SIG-M5 treated with dmso at 0.1 percent for 504 hours (cell line): ENCODE results near the gene MAPK9.
"Not testable (repeated sequence)": the region's sequence is repeated elsewhere in the genome, so short reads cannot be mapped to it uniquely, and the experiment has no call there.

Experiments used
- DNase-seq: peaks from one replicate; lab custom pipeline; 2025; ENCODE audit not compliant: unreplicated experiment; lab: John Stamatoyannopoulos, UW

Gene MAPK9

DNA sequence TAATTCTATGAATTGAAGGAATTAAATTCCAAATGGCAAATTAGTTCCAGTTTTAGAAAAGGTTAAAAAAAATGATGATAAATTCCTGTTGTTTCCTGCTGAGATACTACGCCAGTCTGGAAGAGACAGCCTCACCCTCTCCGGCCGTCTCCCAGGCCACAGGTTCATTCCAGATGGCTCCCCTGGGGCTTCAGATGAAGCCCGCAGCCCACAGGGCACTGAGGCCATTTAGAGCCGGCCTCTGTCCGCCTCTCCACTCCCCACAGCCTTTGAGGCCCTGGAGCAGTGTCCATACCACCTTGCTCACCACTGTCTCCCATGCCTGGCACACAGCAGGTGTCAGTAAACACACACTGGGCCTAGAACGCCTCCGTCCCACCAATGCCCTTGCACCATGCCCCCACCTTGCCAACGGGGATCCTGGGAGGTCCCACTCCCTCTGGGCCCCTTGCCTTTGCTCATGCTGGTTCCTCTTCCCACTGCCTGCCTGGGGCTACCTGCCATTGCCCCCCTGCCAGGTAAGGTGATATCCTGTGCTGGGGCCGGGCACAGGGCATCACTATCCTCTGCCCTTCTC lies 35.2 kb upstream of the MAPK9 start:
- DNase-seq, result no peak

GRCh38 chr5:180324601-180324950 lies 32.7 kb upstream of the MAPK9 start:
- DNase-seq, result no peak

- DNase-seq, result peak; percentile 49
Observed at GRCh38 chr5:180323941-180324600, 32.2 kb upstream of the MAPK9 start.

DNA sequence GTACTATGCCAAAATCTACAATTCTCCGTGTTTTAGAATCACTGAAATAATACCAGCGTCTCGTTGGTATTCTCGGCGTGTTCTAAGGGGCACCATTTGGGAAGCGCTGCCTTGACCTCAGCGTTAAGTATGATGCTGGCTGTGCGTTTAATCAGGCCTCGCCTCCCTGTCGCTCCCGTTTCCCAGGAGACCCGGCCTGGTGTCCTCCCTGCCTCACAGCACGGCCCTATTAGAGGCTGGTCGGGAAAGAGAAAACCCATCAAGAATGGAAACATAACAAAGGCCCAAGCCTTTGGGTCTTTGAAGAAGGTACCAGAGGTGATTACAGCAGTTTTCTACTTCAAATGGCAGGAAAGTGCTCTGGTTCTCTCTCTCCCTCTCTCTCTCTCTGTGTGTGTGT lies 31.3 kb upstream of the MAPK9 start:
- no peak for DNase-seq

GRCh38 chr5:180318456-180319089 lies 26.7 kb upstream of the MAPK9 start:
- DNase-seq, result no peak

DNA sequence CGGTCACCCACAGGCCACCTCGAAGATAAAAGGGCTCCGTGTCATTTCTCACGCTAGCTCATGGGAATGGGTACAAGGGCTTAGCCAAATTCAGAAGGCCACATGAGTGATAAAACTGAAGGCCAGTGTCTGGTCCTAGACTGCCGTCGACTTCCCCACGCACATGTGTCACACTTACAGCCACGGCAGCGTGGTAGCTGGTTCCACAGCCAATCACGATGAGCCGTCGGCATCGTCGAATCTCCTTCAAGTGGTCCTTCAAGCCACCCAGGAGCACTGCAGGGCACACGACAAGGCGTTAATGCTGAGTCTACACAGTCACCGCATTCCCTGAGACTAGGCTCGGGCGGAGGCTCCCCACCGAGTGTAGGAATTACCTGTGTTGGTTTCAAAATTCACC lies 24.7 kb upstream of the MAPK9 start:
- DNase-seq, result no peak

GRCh38 chr5:180315762-180316212 lies 23.9 kb upstream of the MAPK9 start:
- DNase-seq, result peak; percentile 42

- DNase-seq, result peak; percentile 88
Observed at GRCh38 chr5:180313677-180314505, 22.0 kb upstream of the MAPK9 start.

GRCh38 chr5:180311216-180311615 lies 19.3 kb upstream of the MAPK9 start:
- DNase-seq, result no peak

- DNase-seq, result no peak
Observed at GRCh38 chr5:180306796-180307195, 14.9 kb upstream of the MAPK9 start.

DNA sequence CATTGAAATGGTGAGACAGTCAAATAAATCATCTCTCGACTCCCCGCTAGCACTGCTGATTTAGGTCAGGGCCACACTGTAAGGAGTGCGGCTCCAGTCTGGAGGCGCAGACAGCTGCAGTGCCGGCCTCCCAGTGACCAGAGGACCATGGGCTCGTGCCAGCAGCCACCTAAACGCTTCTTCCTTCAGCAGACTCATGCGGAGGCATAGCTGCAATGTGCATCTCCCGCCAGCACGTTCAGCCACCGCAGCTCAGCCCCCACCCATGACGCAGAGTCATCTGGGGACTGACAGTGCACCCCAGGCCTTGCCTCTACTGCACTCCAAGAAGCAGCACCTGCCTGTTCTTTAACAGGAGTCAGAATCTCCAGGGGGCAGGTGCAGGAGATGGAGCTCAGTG lies 13.6 kb upstream of the MAPK9 start:
- DNase-seq, result no peak

GRCh38 chr5:180304431-180305375 lies 12.8 kb upstream of the MAPK9 start:
- DNase-seq, result no peak

- DNase-seq, result no peak
Observed at GRCh38 chr5:180304016-180304292, 12.1 kb upstream of the MAPK9 start.

- DNase-seq, result no peak
Observed at GRCh38 chr5:180303226-180304015, 11.5 kb upstream of the MAPK9 start.

DNA sequence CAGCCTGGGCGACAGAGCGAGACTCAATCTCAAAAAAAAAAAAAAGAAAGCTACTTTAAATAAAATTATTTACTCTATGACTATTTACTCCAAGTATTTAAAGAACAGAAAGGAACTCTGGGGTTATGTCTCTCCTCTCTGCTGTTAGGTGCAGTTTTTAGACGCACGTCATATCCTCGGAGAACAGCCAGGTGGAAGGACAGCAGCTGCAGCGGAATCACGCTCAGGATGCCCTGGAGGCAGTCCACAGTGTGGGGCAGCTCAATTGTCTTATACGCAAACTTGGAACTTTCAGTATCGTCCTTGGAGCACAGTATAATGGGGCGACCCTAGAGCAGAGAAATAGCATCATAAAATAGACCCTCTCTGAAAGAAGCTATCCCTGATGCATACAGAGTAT lies 10.4 kb upstream of the MAPK9 start:
- no peak for DNase-seq

DNA sequence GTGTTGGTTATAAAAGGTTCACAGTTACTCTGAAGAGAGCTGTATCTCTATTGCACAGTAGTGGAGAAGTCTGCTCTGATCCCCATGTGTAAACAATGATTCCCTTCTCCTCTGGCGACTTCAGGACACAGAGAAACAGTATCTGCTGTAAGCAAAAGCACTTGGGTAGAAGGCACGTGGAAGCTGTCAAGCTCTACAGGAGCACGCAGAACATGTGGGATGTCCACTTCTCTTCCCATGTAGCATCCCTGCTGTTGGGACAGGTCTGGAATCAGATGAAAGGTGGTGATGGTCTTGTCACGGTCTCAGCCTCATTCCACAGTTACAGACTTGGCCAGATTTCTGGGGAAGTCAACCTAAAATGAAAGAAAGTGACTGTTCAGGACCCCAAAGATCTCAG lies 9.4 kb upstream of the MAPK9 start:
- DNase-seq, result no peak

- DNase-seq, result no peak
Observed at GRCh38 chr5:180299526-180299925, 7.6 kb upstream of the MAPK9 start.

DNA sequence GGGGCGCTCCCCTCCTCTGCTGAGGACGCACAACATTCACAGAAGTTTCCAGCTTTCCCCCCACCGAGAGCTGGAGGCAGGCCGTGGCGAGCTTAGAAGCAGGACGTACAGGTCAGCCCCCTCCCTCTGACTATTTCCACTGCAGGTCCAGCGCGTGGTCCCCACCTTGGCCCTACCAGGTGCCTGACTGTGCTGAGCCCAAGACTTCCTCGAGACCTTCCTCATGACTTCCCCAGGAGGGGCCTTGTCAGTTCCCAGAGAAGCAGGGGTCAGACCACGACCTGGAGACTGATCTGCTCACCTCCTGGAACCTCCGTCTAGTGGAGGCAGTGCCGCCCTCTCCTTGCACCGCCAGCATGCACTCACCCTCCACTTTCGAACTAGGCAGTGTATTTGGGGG lies 7.1 kb upstream of the MAPK9 start:
- DNase-seq, result not testable (repeated sequence)

DNA sequence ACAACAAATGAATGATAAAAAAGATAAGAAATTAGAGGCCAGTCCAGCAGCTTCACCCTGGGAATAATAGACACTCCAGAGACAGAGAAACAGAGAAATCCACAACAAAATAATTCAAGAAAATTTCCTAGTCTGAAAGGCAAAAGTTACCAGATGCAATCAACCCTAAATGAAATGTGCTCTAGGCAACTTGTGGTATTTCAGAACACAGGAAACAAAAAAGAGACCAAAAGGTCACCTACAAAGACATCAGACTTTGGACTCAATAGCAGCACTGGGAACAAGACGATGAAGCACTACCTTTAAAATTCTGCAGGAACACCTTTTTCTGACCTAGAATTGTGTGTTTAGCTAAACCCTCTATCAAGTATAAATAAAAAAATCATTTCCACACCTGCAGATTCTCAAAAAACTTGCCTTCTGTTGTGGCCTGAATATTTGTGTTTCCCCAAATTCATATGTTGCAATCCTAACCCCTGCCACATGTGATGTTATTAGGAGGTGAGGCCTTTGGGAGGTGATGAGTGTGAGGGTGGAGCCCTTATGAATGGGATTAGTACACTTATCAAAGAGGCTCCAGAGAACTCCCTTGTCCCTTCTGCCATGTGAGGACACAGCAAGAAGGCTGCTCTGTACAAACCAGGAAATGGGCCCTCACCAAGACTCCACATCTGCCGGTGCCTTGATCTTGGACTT lies 5.9 kb upstream of the MAPK9 start:
- no peak for DNase-seq

GRCh38 chr5:180296771-180297170 lies 4.9 kb upstream of the MAPK9 start:
- DNase-seq, result no peak
